HFF-Myc (cell line): Measurements from ENCODE around the gene DCAF17.

Source experiments
- DNase-seq: peaks from one replicate; pipeline ENCODE4 v3.0.0-alpha.2; 2011; ENCODE audit warnings: low read depth; ENCODE audit errors: extremely low read depth
- H3K4me3 ChIP-seq: replicated peaks from 2 replicates; pipeline ENCODE4 v1.5.1; 2011; ENCODE audit warnings: low read depth, mild to moderate bottlenecking, control low read depth, low read length
- CTCF ChIP-seq: IDR thresholded peaks from 2 replicates; pipeline ENCODE4 v1.5.1; 2012; ENCODE audit warnings: mild to moderate bottlenecking, low read depth, low read length, control low read depth; ENCODE audit errors: missing control alignments

The DCAF17 gene

GRCh38 chr2:171512683-171513195 lies 78.7 kb downstream of the DCAF17 start:
- H3K4me3 ChIP-seq: no peak overlapping the region
- no peak for DNase-seq
- TF ChIP-seq CTCF: no peak

- H3K4me3 ChIP-seq: no peak overlapping the region
- no peak for DNase-seq
- no peak for TF ChIP-seq CTCF
These were observed 79.7 kb downstream of the DCAF17 start for GRCh38 chr2:171513719-171514160.

- TF ChIP-seq CTCF: no peak
- DNase-seq: no peak
- no peak overlapping the region for H3K4me3 ChIP-seq
These were observed 81.0 kb downstream of the DCAF17 start for GRCh38 chr2:171514908-171515582.

- no peak for TF ChIP-seq CTCF
- H3K4me3 ChIP-seq: no peak overlapping the region
- no peak for DNase-seq
These were observed 81.8 kb downstream of the DCAF17 start for GRCh38 chr2:171515672-171516298.

GRCh38 chr2:171516793-171517192 lies 82.8 kb downstream of the DCAF17 start:
- DNase-seq: no peak
- no peak for TF ChIP-seq CTCF
- H3K4me3 ChIP-seq: no peak overlapping the region

GRCh38 chr2:171520471-171520870 lies 86.4 kb downstream of the DCAF17 start:
- TF ChIP-seq CTCF: no peak
- DNase-seq: no peak
- no peak overlapping the region for H3K4me3 ChIP-seq
